Sigmoid colon (tissue), 7 donors: ENCODE data around the gene STARD13. TPM values are rescaled to one million over a fixed set of nuclear protein-coding genes. Genes with fewer than 3 reads are reported as not detected.

Source experiments
- DNase-seq: peaks from one replicate; pipeline ENCODE4 v3.0.0-alpha.2; 2019
- H3K27ac ChIP-seq, 4 donors: fragments of 200-600 bp; sonication (generic); one replicate each; pipeline ENCODE4 v1.5.1; 2016 to 2019; ENCODE audit warnings: mild to moderate bottlenecking in 1 of 4
- H3K27me3 ChIP-seq, 3 donors: fragments of 200-600 bp; sonication (generic); one replicate each; pipeline ENCODE4 v1.5.1; 2019; ENCODE audit warnings: mild to moderate bottlenecking in 1 of 3
- H3K36me3 ChIP-seq, 4 donors: fragments of 200-600 bp; sonication (generic); one replicate each; pipeline ENCODE4 v1.5.1; 2016 to 2019
- H3K4me1 ChIP-seq, 4 donors: fragments of 200-600 bp; sonication (generic); one replicate each; pipeline ENCODE4 v1.5.1; 2017 to 2019
- H3K4me3 ChIP-seq, 4 donors: fragments of 200-600 bp; sonication (generic); one replicate each; pipeline ENCODE4 v1.5.1; 2017 to 2019; ENCODE audit warnings: mild to moderate bottlenecking in 2 of 4, moderate library complexity in 1 of 4
- H3K9me3 ChIP-seq, 4 donors: fragments of 200-600 bp in 3 of 4; sonication (generic) in 3 of 4; one replicate each; pipeline versions ENCODE4 v1.5.1 to v1.6.1; 2013 to 2019
- EP300 ChIP-seq, 4 donors: sonication (generic); formaldehyde crosslinking; IDR thresholded peaks; one replicate each; pipeline ENCODE4 v1.6.1; 2017; ENCODE audit warnings: antibody characterized with exemption in 4 of 4
- POLR2A ChIP-seq, 2 donors: fragments of 450-650 bp; IDR thresholded peaks; one replicate each; pipeline ENCODE4 v1.6.1; 2016; ENCODE audit warnings: antibody characterized with exemption in 2 of 2, mild to moderate bottlenecking in 2 of 2, moderate library complexity in 2 of 2
- POLR2AphosphoS5 ChIP-seq, 4 donors: sonication (generic); formaldehyde crosslinking; IDR thresholded peaks; one replicate each; pipeline ENCODE4 v1.6.1; 2017; ENCODE audit warnings: antibody characterized with exemption in 4 of 4
- WGBS, 2 donors: extraction: QIAGEN DNeasy Blood & Tissue Kit; methylation state at CpG; one replicate each; pipeline ENCODE4 v1.1.7; 2013; 5-methylcytosine and 5-hydroxymethylcytosine counted together
- intact Hi-C: fragments of 100-400 bp; cut with DNase I; formaldehyde crosslinking; loops from one replicate; pipeline ENCODE4 v1.15.1; 2023
- polyA plus RNA-seq, 3 donors: library from polyadenylated mRNA; stranded (reverse); fragments of 200-250 nt; gene quantifications; one replicate each; pipeline ENCODE4 v1.2.3, GENCODE V29; 2013
- total RNA-seq, 4 donors: library from RNA; depleted of rRNA; stranded (reverse); fragments of >200 nt; gene quantifications; one replicate each; pipeline ENCODE4 v1.1.0, GENCODE V29; 2016
- TF ChIP-seq, protein P1 (sequence below), 4 experiments: fragments of 450-650 bp in 3 of 4; fragments of 200-600 bp in 1 of 4; IDR thresholded peaks; one replicate each; pipeline ENCODE4 v1.5.1; 2016 to 2019; ENCODE audit warnings: antibody characterized with exemption in 4 of 4, mild to moderate bottlenecking in 3 of 4, moderate library complexity in 2 of 4
- donor health status: healthy with polysubstance abuse.
- donor health status: Bipolar disorder and iron deficiency.
- donor health status: healthy.

STARD13 gene
- total and polyA plus RNA-seq, 7 donors = 3.7 to 102 (median 66.7) TPM

DNA sequence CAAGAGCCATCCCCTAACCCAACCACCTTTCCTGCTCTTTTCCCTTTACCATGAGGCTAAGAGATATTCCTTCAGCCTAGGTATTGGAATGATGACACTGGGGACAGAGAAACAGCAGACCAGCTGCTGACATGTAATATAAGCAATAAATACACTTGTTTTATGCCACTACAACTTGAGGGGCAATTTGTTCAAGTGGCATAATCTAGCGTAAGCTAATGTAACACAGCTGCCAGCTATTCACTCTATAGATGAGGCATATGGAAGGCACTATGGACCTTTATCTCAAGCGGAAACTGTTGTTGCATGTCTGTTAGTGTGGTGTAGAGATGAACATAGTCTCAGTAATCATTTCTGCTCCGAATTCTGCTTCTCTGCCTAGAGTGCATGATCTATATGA lies 111.1 kb downstream of the STARD13 start:
- peak overlapping the region in 3 of 4 donors; percentile 8 to 62 (median 58) for H3K27ac ChIP-seq

DNA sequence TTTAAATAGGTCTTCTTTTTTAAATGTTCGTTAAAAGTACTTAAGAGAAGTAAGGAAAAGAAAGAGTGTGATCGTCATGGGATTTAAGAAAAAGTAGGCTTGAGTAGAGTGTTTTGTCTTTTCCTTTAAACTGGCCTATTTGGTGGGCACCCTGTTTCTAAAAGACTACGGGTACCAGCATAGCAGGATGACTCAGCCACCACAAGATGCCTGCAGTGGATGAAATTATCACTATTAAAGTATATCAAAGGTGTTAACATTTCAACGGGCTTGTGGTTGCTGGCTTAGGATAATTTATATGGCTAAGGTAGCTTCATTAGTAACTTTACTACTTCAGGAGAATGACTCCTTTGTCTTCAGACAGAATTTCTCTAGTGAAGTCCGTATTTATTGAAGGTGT lies 112.6 kb downstream of the STARD13 start:
- Histone ChIP-seq H3K27ac (peak overlapping the region; percentile 4 to 62 (median 38)), H3K27me3 (no peaks in the 10 kb centered on the region), H3K4me1 (peaks cover 0 to 91% (median 63%) of the 10 kb centered on the region in 4 donors), H3K9me3 (no peaks in the 10 kb centered on the region), H3K4me3 (no peak overlapping the region), H3K36me3 (no peaks in the 10 kb centered on the region)
- TF ChIP-seq, protein P1, sequence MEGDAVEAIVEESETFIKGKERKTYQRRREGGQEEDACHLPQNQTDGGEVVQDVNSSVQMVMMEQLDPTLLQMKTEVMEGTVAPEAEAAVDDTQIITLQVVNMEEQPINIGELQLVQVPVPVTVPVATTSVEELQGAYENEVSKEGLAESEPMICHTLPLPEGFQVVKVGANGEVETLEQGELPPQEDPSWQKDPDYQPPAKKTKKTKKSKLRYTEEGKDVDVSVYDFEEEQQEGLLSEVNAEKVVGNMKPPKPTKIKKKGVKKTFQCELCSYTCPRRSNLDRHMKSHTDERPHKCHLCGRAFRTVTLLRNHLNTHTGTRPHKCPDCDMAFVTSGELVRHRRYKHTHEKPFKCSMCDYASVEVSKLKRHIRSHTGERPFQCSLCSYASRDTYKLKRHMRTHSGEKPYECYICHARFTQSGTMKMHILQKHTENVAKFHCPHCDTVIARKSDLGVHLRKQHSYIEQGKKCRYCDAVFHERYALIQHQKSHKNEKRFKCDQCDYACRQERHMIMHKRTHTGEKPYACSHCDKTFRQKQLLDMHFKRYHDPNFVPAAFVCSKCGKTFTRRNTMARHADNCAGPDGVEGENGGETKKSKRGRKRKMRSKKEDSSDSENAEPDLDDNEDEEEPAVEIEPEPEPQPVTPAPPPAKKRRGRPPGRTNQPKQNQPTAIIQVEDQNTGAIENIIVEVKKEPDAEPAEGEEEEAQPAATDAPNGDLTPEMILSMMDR (IDR thresholded peaks at IDR 0.05) = no peak
- TF ChIP-seq POLR2AphosphoS5 (IDR thresholded peaks at IDR 0.05) = no peak
- TF ChIP-seq EP300 (IDR thresholded peaks at IDR 0.05) = no peak
- TF ChIP-seq POLR2A (IDR thresholded peaks at IDR 0.05) = no peak
- intact Hi-C loops = no loop called here
- DNase-seq = no peak
- 87 to 90% methylated on average over 5 of the region's 5 CpGs for WGBS, 2 donors

More for the DNA sequence above, 111.1 kb downstream of the STARD13 start:
- TF ChIP-seq, protein P1 (IDR thresholded peaks at IDR 0.05) = no peak
- no peak for TF ChIP-seq POLR2AphosphoS5 (IDR thresholded peaks at IDR 0.05)
- TF ChIP-seq EP300 (IDR thresholded peaks at IDR 0.05) = no peak
- H3K4me3 ChIP-seq = no peak overlapping the region
- no peak for DNase-seq
- WGBS, 2 donors = 88 to 90% methylated on average over 3 of the region's 3 CpGs
- H3K36me3 ChIP-seq = no peaks in the 10 kb centered on the region
- H3K9me3 ChIP-seq = no peaks in the 10 kb centered on the region
- no peaks in the 10 kb centered on the region for H3K27me3 ChIP-seq
- H3K4me1 ChIP-seq = peaks cover 0 to 91% (median 55%) of the 10 kb centered on the region in 4 donors
- intact Hi-C loops = no loop called here

DNA sequence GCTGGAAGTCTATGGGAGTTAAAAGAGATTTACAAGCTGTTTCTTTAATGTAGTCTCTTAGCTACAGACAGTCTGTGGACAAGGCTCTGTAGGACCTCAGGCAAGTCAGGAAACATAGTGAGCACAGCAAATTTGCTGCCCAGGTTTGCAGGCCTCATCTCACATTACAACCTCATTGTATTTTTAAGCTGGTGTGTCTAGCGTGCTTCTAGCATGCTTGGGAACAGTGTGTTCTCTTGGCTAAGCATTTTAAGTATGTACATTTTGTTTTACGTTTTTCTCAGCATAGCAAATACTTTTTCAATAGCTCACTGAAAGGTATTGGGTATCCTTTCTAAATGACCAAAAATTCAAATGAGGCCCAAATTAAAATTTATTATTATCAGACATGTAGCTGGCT lies 113.2 kb downstream of the STARD13 start:
- H3K27me3 ChIP-seq = no peaks in the 10 kb centered on the region
- no peak overlapping the region for H3K4me3 ChIP-seq
- H3K36me3 ChIP-seq = peaks cover 0 to under 1% (median 0%) of the 10 kb centered on the region in 4 donors
- H3K27ac ChIP-seq = peak overlapping the region; percentile 4 to 62 (median 38)
- 94 to 97% methylated on average over 2 of the region's 2 CpGs for WGBS, 2 donors
- DNase-seq = no peak
- TF ChIP-seq, protein P1 (IDR thresholded peaks at IDR 0.05) = no peak
- no peak for TF ChIP-seq POLR2A (IDR thresholded peaks at IDR 0.05)
- TF ChIP-seq POLR2AphosphoS5 (IDR thresholded peaks at IDR 0.05) = peak in 3 of 4 donors; percentile 32 to 60 (median 36)
- TF ChIP-seq EP300 (IDR thresholded peaks at IDR 0.05) = peak in 1 of 4 donors; percentile 89
- intact Hi-C loops = no loop called here
- no peaks in the 10 kb centered on the region for H3K9me3 ChIP-seq
- peaks cover 0 to 90% (median 65%) of the 10 kb centered on the region in 4 donors for H3K4me1 ChIP-seq

GRCh38 chr13:33169273-33169980 lies 116.1 kb downstream of the STARD13 start:
- H3K27me3 ChIP-seq = no peaks in the 10 kb centered on the region
- H3K36me3 ChIP-seq = peaks cover 0 to 30% (median 14%) of the 10 kb centered on the region in 4 donors
- intact Hi-C loops = no loop called here
- 90 to 94% methylated on average over 6 of the region's 6 CpGs for WGBS, 2 donors
- peaks cover 0 to 60% (median 42%) of the 10 kb centered on the region in 4 donors for H3K4me1 ChIP-seq
- peak overlapping the region; percentile 39 to 62 (median 50) for H3K27ac ChIP-seq
- H3K4me3 ChIP-seq = no peak overlapping the region
- DNase-seq = no peak
- H3K9me3 ChIP-seq = no peaks in the 10 kb centered on the region
- TF ChIP-seq POLR2A (IDR thresholded peaks at IDR 0.05) = no peak
- TF ChIP-seq, protein P1 (IDR thresholded peaks at IDR 0.05) = no peak
- no peak for TF ChIP-seq POLR2AphosphoS5 (IDR thresholded peaks at IDR 0.05)
- no peak for TF ChIP-seq EP300 (IDR thresholded peaks at IDR 0.05)
